ENCODE measurements around the gene CUX1.
"Not testable (repeated sequence)": the region's sequence is repeated elsewhere in the genome, so short reads cannot be mapped to it uniquely, and the experiment has no call there.

CUX1 gene

DNA sequence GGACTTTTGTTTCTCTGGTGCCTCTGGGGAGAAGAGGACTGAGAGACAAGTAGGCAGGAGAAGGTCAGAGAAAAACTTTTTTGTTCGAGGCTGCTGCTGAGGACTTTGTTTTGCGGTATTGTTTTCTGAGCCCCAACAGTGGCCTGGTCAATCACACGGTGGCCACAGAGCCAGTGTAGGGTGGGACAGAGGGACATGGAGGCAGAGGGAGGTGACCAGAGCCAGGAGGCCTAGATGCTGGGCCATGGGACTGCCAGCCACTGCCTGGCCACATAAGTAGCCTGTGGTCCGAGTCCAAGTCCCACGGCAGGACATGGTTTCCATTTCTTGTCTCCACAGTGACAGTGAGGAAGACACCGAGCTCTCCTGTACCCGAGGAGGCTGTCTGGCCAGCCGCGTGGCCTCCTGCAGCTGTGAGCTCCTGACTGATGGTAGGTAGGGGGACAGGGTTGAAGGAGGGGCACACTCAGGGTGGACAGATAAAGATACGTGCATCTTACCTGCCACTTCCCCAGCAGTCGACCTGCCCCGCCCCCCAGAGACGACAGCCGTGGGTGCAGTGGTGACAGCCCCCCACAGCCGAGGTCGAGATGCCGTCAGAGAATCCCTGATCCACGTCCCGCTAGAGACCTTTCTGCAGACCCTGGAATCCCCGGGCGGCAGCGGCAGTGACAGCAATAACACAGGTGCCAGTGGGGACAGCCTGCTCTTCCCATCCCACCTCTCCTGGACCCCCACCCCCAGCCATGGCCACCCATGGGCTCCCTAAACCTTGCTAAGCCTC is 496.8 kb downstream of the CUX1 start:
- DNase-seq (no peak), ATAC-seq (no peak)
- no peaks in the 10 kb centered on the region for H3K9me3 Mint-ChIP-seq
- H3K4me3 Mint-ChIP-seq = no peak overlapping the region
- no peaks in the 10 kb centered on the region for H3K36me3 Mint-ChIP-seq (ENCODE audit: low read depth)
- no peak overlapping the region for H3K27ac Mint-ChIP-seq
- no peaks in the 10 kb centered on the region for H3K27me3 Mint-ChIP-seq
- H3K4me1 Mint-ChIP-seq = no peaks in the 10 kb centered on the region

GRCh38 chr7:102317231-102318059 is 500.0 kb downstream of the CUX1 start:
- no peaks in the 10 kb centered on the region for H3K36me3 Mint-ChIP-seq (ENCODE audit: low read depth)
- no peaks in the 10 kb centered on the region for H3K4me1 Mint-ChIP-seq
- no peak for ATAC-seq
- no peak overlapping the region for H3K4me3 Mint-ChIP-seq
- no peak overlapping the region for H3K27ac Mint-ChIP-seq
- DNase-seq = no peak
- H3K27me3 Mint-ChIP-seq = peaks cover 1% of the 10 kb centered on the region
- H3K9me3 Mint-ChIP-seq = no peaks in the 10 kb centered on the region

- no peaks in the 10 kb centered on the region for H3K4me1 Mint-ChIP-seq
- H3K4me3 Mint-ChIP-seq = no peak overlapping the region
- ATAC-seq = no peak
- no peaks in the 10 kb centered on the region for H3K9me3 Mint-ChIP-seq
- H3K36me3 Mint-ChIP-seq (ENCODE audit: low read depth) = no peaks in the 10 kb centered on the region
- no peak overlapping the region for H3K27ac Mint-ChIP-seq
- DNase-seq = no peak
- H3K27me3 Mint-ChIP-seq = peaks cover 1% of the 10 kb centered on the region
Measured at GRCh38 chr7:102318482-102318971, 501.1 kb downstream of the CUX1 start.

GRCh38 chr7:102319671-102320070 is 502.2 kb downstream of the CUX1 start:
- Mint-ChIP-seq H3K27ac (no peak overlapping the region), H3K4me3 (no peak overlapping the region), H3K4me1 (no peaks in the 10 kb centered on the region), H3K27me3 (peaks cover 1% of the 10 kb centered on the region), H3K9me3 (no peaks in the 10 kb centered on the region), H3K36me3 (ENCODE audit: low read depth) (no peaks in the 10 kb centered on the region)
- no peak for DNase-seq
- ATAC-seq = no peak

GRCh38 chr7:102320181-102320580 is 502.8 kb downstream of the CUX1 start:
- no peaks in the 10 kb centered on the region for H3K36me3 Mint-ChIP-seq (ENCODE audit: low read depth)

DNA sequence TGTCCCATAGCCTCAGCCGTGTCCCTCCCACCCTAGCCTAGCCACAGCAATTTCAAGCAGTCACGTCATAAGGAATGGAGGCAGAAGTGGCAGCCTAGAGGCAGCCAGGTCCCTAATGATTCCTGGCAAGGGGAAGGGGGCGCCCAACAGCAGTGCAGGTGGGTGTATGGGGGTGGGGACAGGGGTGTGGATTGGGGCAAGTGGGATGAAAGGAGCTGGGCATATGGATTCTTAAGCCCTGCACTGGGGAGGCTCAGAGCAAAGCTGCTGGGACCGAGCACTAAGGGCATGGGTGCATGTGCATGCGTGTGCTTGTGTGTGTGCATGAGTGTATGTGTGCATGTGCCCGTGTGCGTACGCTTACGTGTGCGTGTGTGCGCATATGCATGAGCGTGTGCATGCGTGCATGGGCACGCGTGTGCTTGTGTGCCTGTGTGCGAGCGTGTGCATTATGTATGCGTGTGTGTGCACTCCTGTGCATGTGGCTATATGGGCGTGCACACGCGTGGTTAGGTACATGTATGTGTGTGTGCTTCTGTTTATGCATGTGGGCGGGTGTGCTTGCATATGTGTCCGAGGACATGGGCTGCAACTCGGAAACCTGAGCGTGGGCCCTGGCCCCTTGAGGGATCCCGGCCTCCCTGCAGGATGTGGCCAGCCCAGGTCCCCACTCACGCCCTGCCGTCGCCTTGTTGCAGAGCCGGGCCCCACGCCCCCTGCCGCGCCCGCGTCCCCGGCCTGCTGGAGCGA is 503.4 kb downstream of the CUX1 start:
- Mint-ChIP-seq H3K9me3 (no peaks in the 10 kb centered on the region), H3K36me3 (ENCODE audit: low read depth) (no peaks in the 10 kb centered on the region), H3K27ac (no peak overlapping the region), H3K4me3 (no peak overlapping the region), H3K27me3 (peaks cover 1% of the 10 kb centered on the region), H3K4me1 (no peaks in the 10 kb centered on the region)
- DNase-seq (no peak), ATAC-seq (no peak)

More at GRCh38 chr7:102320181-102320580, 502.8 kb downstream of the CUX1 start:
- Mint-ChIP-seq H3K4me3 (no peak overlapping the region), H3K9me3 (no peaks in the 10 kb centered on the region), H3K27me3 (peaks cover 1% of the 10 kb centered on the region), H3K27ac (no peak overlapping the region), H3K4me1 (no peaks in the 10 kb centered on the region)
- ATAC-seq (no peak), DNase-seq (no peak)

DNA sequence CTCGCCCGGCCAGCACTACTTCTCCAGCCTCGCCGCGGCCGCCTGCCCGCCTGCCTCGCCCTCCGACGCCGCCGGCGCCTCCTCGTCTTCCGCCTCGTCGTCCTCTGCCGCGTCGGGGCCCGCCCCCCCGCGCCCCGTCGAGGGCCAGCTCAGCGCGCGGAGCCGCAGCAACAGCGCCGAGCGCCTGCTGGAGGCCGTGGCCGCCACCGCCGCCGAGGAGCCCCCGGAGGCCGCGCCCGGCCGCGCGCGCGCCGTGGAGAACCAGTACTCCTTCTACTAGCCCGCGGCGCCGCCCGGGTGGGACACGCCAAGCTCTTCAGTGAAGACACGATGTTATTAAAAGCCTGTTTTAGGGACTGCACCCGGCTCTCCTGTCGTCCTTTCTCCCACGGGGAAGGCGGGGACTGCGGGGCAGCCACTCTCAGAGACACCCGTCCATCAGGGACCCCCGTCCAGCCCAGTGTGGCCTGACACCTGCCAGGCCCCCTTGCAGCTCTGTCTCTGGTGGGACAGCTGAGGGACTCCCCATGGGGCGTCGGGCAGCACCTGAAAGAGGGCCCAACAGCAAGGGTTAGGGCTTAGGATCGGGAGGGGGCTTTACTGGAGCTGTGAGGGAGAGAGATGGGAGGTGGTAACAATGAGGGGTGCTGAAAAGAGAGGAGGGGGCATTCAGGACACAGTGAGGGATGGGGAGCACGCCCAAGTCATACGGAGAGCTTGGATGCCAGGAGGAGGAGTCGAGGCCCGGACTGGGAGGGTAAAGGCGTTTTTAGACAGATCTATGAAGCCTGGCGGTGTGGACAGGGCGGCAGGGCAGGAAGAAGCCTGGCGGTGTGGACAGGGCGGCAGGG is 504.1 kb downstream of the CUX1 start:
- ATAC-seq (no peak), DNase-seq (no peak)
- no peak overlapping the region for H3K4me3 Mint-ChIP-seq
- H3K36me3 Mint-ChIP-seq (ENCODE audit: low read depth) = no peaks in the 10 kb centered on the region
- no peaks in the 10 kb centered on the region for H3K4me1 Mint-ChIP-seq
- H3K27ac Mint-ChIP-seq = no peak overlapping the region
- H3K9me3 Mint-ChIP-seq = no peaks in the 10 kb centered on the region
- peaks cover 1% of the 10 kb centered on the region for H3K27me3 Mint-ChIP-seq

- ATAC-seq (no peak), DNase-seq (no peak)
- Mint-ChIP-seq H3K9me3 (no peaks in the 10 kb centered on the region), H3K4me1 (no peaks in the 10 kb centered on the region), H3K4me3 (no peak overlapping the region), H3K27ac (no peak overlapping the region), H3K36me3 (ENCODE audit: low read depth) (no peaks in the 10 kb centered on the region), H3K27me3 (peaks cover 1% of the 10 kb centered on the region)
Measured at GRCh38 chr7:102322202-102322715, 504.8 kb downstream of the CUX1 start.

GRCh38 chr7:102323914-102324195 is 506.4 kb downstream of the CUX1 start:
- Mint-ChIP-seq H3K36me3 (ENCODE audit: low read depth) (no peaks in the 10 kb centered on the region), H3K4me1 (no peaks in the 10 kb centered on the region), H3K27me3 (peaks cover 4% of the 10 kb centered on the region), H3K9me3 (no peaks in the 10 kb centered on the region), H3K4me3 (no peak overlapping the region), H3K27ac (no peak overlapping the region)
- DNase-seq (no peak), ATAC-seq (no peak)

GRCh38 chr7:102325106-102325505 is 507.7 kb downstream of the CUX1 start:
- H3K27ac Mint-ChIP-seq; ATAC-seq; H3K27me3 Mint-ChIP-seq; DNase-seq; H3K4me1 Mint-ChIP-seq; H3K36me3 Mint-ChIP-seq (ENCODE audit: low read depth); H3K9me3 Mint-ChIP-seq; H3K4me3 Mint-ChIP-seq: not testable (repeated sequence)

DNA sequence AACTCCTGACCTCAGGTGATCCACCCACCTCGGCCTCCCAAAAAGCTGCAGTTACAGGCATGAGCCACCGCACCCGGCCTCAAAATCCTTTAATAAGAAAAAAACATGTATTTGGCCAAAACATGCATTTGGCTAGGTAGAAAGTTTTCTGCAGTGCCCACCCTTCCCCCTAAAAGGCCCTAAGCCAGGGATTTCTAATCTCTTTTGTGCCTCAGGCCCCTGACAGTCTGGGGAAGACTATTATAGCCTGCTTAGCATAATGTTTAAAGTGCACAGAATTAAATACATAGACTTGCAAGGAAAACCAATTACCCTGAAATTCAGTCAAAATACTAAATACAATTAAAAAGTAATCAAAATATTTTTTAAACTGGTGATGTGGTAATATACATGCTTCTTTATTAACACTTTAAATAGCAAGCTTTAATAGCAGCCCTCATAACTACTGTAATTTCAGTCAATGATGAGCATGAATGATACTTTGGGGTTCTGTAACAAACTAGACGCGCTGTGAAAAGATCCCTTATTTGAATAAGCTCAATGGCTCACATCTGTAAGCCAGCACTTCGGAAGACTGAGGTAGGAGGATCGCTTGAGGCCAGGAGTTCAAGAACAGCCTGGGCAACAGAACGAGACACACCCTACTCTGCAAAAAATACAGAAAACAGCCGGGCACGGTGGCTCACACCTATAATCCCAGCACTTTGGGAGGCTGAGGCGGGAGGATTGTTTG is 508.9 kb downstream of the CUX1 start:
- DNase-seq = no peak
- Mint-ChIP-seq H3K36me3 (ENCODE audit: low read depth) (no peaks in the 10 kb centered on the region), H3K27me3 (peaks cover 4% of the 10 kb centered on the region), H3K27ac (no peak overlapping the region), H3K4me3 (no peak overlapping the region), H3K9me3 (no peaks in the 10 kb centered on the region), H3K4me1 (peaks cover 3% of the 10 kb centered on the region)
- ATAC-seq = no peak

DNA sequence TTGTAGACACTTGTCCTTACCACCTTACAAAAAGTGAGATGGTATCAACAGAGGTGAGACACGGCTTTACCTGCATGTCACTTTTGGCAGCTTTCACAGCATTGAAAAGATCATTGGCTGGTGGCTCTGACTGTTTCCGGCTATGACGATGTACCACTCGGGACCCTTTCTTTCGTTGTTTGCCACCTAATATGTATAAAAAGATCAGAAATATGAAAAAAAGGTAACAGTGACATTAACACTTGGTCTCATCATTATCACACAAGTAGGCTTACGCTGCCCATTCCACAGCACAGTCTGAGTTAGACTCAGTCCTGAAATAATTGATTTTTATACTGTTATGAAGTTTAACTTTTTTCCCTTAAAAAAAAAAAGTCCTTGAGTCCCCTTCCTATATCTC is 509.8 kb downstream of the CUX1 start:
- not testable (repeated sequence) for H3K36me3 Mint-ChIP-seq (ENCODE audit: low read depth)

GRCh38 chr7:102328863-102329262 is 511.4 kb downstream of the CUX1 start:
- not testable (repeated sequence) for H3K4me3 Mint-ChIP-seq; H3K36me3 Mint-ChIP-seq (ENCODE audit: low read depth); H3K27ac Mint-ChIP-seq; H3K9me3 Mint-ChIP-seq; DNase-seq; ATAC-seq; H3K27me3 Mint-ChIP-seq; H3K4me1 Mint-ChIP-seq

More for the DNA sequence above, 509.8 kb downstream of the CUX1 start:
- H3K9me3 Mint-ChIP-seq, H3K27ac Mint-ChIP-seq, DNase-seq, H3K27me3 Mint-ChIP-seq, ATAC-seq, H3K4me3 Mint-ChIP-seq, H3K4me1 Mint-ChIP-seq: not testable (repeated sequence)

Data from activated naive CD8-positive, alpha-beta T cell treated with anti-CD3 and anti-CD28 coated beads, Interleukin-2, amount 50 U/mL, for 24 hours (primary cell).